Keratinocyte (primary cell): ENCODE results near the gene KRTAP10-6.

Experiments
- CTCF ChIP-seq, 3 experiments: IDR thresholded peaks in 1 of 3; conservative IDR thresholded peaks in 1 of 3; optimal IDR thresholded peaks in 1 of 3; 2 replicates in 2 of 3; 3 replicates in 1 of 3; pipeline versions ENCODE3 to v1.5.1; 2011; ENCODE audit warnings: low read length in 3 of 3, mild to moderate bottlenecking in 3 of 3, moderate library complexity in 2 of 3, control low read depth in 1 of 3, inconsistent platforms in 1 of 3; ENCODE audit not compliant: insufficient read depth in 2 of 3; ENCODE audit errors: extremely low read depth in 1 of 3
- EZH2 ChIP-seq: IDR thresholded peaks from one replicate; pipeline ENCODE4 v1.6.1; 2012; ENCODE audit warnings: inconsistent platforms, mild to moderate bottlenecking, low read length, moderate library complexity

GRCh38 chr21:44609193-44609592, 16.9 kb upstream of the KRTAP10-6 start:
- TF ChIP-seq EZH2 (no peak), CTCF (optimal IDR thresholded peaks at IDR 0.05 in 1 of 3, IDR thresholded peaks at IDR 0.05 in 1 of 3, conservative IDR thresholded peaks at IDR 0.05 in 1 of 3; ENCODE audit: extremely low read depth in 1 of 3, insufficient read depth in 2 of 3, low read length in 3 of 3) (no peak)
